ENCODE data around the gene ZNFX1. TPM values are rescaled to one million over a fixed set of nuclear protein-coding genes. Genes with fewer than 3 reads are reported as not detected.

Gene ZNFX1
- total and polyA plus RNA-seq, 2 donors (not counting 1 experiment from before 2014, with no cell fraction given): 10.3 to 37.9 TPM

DNA sequence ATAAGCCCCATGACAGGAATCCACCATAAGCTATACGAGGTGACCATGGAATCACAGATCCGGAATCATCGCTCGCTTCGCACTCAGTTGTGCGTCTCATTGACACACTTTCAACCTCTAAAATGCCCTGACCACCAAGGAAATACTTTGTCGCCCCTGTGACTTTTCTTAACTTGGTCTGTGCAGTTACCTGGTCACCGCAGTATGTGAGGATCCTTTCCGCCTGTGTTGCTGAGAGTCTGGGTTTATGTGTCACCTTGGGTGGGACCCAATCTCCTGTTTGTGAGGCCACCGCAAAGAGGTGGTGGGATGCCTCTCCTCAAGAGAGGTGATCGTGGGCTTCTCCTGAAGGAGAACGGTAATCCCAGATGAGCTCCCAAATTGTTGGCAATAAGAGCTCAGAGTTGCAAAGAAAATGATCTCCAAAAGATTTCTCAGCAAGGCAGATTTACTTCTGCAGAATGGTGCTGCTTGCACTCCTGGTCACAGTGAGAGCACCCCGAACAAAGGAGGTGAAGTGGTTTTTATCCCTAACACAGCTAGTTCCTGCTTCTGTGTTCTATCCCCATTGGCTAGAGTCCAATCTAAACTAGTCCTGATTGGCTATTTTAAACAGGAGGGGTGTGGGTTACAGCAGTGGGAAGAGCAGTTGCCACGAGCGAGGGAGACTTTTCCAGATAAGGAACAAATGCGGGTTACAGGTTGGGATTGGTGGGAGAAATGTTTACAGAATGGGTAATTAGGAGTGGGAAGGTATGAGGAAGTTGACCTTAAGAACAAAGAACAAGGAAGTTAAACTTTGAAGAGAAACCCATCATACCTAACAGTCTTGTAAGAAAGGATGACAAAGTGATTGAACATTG, 9.1 kb upstream of the ZNFX1 start:
- DNase-seq (peak; percentile 32), ATAC-seq (ENCODE audit: low read depth) (no peak)
- H3K9me3 Mint-ChIP-seq (ENCODE audit: insufficient read depth): peaks cover 38% of the 10 kb centered on the region
- ChIA-PET CTCF (interaction anchor here (0.5 kb wide), 1 partner anchor 70 kb away, joined by 6 read pairs; no protein-coding TSS in a partner anchor), POLR2A (interaction anchor here (0.6 to 1.4 kb wide), 3 partner anchors 8 to 10 kb away, joined by 3 read pairs; partner anchors contain the start of gene ZNFX1)
- peaks cover 28 to 97% of the 10 kb centered on the region in 2 experiments for H3K36me3 ChIP-seq (replicated peaks in 1 of 2; ENCODE audit: control extremely low read depth in 1 of 2, control insufficient read depth in 1 of 2, extremely low read depth in 1 of 2, insufficient read depth in 2 of 2, low read length in 1 of 2)
- H3K4me1 ChIP-seq (ENCODE audit: control insufficient read depth in 2 of 2, insufficient read depth in 2 of 2, low read length in 2 of 2): peaks cover 23 to 35% of the 10 kb centered on the region in 2 donors
- no peak overlapping the region for H2AFZ ChIP-seq (ENCODE audit: insufficient read depth, low read depth, low read length, poor library complexity, severe bottlenecking)
- TF ChIP-seq EZH2 (IDR thresholded peaks at IDR 0.05; ENCODE audit: borderline replicate concordance, insufficient read depth, low read depth, low read length, poor library complexity, severe bottlenecking): no peak
- TF ChIP-seq, protein P1, sequence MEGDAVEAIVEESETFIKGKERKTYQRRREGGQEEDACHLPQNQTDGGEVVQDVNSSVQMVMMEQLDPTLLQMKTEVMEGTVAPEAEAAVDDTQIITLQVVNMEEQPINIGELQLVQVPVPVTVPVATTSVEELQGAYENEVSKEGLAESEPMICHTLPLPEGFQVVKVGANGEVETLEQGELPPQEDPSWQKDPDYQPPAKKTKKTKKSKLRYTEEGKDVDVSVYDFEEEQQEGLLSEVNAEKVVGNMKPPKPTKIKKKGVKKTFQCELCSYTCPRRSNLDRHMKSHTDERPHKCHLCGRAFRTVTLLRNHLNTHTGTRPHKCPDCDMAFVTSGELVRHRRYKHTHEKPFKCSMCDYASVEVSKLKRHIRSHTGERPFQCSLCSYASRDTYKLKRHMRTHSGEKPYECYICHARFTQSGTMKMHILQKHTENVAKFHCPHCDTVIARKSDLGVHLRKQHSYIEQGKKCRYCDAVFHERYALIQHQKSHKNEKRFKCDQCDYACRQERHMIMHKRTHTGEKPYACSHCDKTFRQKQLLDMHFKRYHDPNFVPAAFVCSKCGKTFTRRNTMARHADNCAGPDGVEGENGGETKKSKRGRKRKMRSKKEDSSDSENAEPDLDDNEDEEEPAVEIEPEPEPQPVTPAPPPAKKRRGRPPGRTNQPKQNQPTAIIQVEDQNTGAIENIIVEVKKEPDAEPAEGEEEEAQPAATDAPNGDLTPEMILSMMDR (IDR thresholded peaks at IDR 0.05): no peak
- peaks cover 82% of the 10 kb centered on the region for H3K79me2 ChIP-seq (ENCODE audit: control insufficient read depth, insufficient read depth, low read length)
- WGBS (ENCODE audit: insufficient coverage): 93% methylated on average over 10 of the region's 16 CpGs
- H3K9ac ChIP-seq (ENCODE audit: low read length): no peak overlapping the region
- no peak overlapping the region for H3K4me2 ChIP-seq (replicated peaks; ENCODE audit: low read depth, low read length, poor library complexity, severe bottlenecking)
- H3K4me3 Mint-ChIP-seq: no peak overlapping the region
- H3K27me3 Mint-ChIP-seq: no peaks in the 10 kb centered on the region
- H3K9me3 ChIP-seq (ENCODE audit: control extremely low read depth in 1 of 3, control insufficient read depth in 2 of 3, insufficient read depth in 1 of 3, low read length in 2 of 3): peaks cover 5 to 63% (median 56%) of the 10 kb centered on the region in 3 donors
- H3K4me1 Mint-ChIP-seq: peaks cover 53% of the 10 kb centered on the region
- peak overlapping the region in 1 of 5 experiments; percentile 3 for H3K4me3 ChIP-seq (ENCODE audit: control extremely low read depth in 1 of 5, extremely low read depth in 1 of 5, insufficient read depth in 1 of 5, low read depth in 2 of 5, low read length in 4 of 5)
- H3K27me3 ChIP-seq (replicated peaks in 1 of 4; ENCODE audit: control extremely low read depth in 1 of 4, control insufficient read depth in 3 of 4, insufficient read depth in 4 of 4, low read length in 3 of 4): no peaks in the 10 kb centered on the region
- peaks cover 90% of the 10 kb centered on the region for H4K20me1 ChIP-seq (ENCODE audit: control insufficient read depth, insufficient read depth, low read length, poor library complexity, severe bottlenecking)
- H3K27ac Mint-ChIP-seq: peak overlapping the region; percentile 33
- intact Hi-C loops (cut with micrococcal nuclease): no loop called here
- no peak overlapping the region for H3K27ac ChIP-seq (ENCODE audit: low read length in 2 of 2)

Data from B cell (primary cell).